OCI-LY3 (cell line): ENCODE data around the gene KLHL6.

Experiments
- H2AFZ ChIP-seq: fragments of 200-600, 300-600 bp; shearing (Covaris generic); 2 replicates; pipeline ENCODE4 v1.6.0; 2014; ENCODE audit warnings: antibody characterized with exemption, low read depth, low read length
- H3K27ac ChIP-seq: fragments of 200-600, 300-600 bp; sonication (generic); 2 replicates; pipeline ENCODE4 v1.5.1; 2014; ENCODE audit warnings: mild to moderate bottlenecking, low read length, moderate library complexity, mixed read lengths
- H3K27me3 ChIP-seq: fragments of 200-600, 300-600 bp; sonication (generic); 2 replicates; pipeline ENCODE4 v1.6.1; 2014; ENCODE audit warnings: low read depth, low read length, mixed read lengths
- H3K36me3 ChIP-seq: fragments of 200-600, 300-600 bp; sonication (generic); replicated peaks from 2 replicates; pipeline ENCODE3; 2014; ENCODE audit warnings: low read depth, low read length, mixed read lengths
- H3K4me1 ChIP-seq: fragments of 300-600, 200-600 bp; sonication (generic); 2 replicates; pipeline ENCODE4 v1.6.1; 2014; ENCODE audit warnings: low read length, mixed read lengths
- H3K4me2 ChIP-seq: fragments of 200-600, 300-600 bp; sonication (generic); 2 replicates; pipeline ENCODE4 v1.6.1; 2014; ENCODE audit warnings: low read length, mixed read lengths
- H3K4me3 ChIP-seq: fragments of 300-600, 200-600 bp; sonication (generic); 2 replicates; pipeline ENCODE4 v1.5.1; 2014; ENCODE audit warnings: antibody characterized with exemption, mild to moderate bottlenecking, low read length, moderate library complexity
- H3K79me2 ChIP-seq: fragments of 300-600, 200-600 bp; shearing (Covaris generic); 2 replicates; pipeline ENCODE4 v1.6.1; 2014; ENCODE audit warnings: mild to moderate bottlenecking, low read length, mixed read lengths
- H3K9ac ChIP-seq: fragments of 300-600, 200-600 bp; shearing (Covaris generic); 2 replicates; pipeline ENCODE4 v1.6.0; 2014; ENCODE audit warnings: mild to moderate bottlenecking, low read length, moderate library complexity
- H3K9me3 ChIP-seq: fragments of 200-600, 300-600 bp; shearing (Covaris generic); 2 replicates; pipeline ENCODE4 v1.6.1; 2014; ENCODE audit warnings: low read length, mixed read lengths; ENCODE audit not compliant: insufficient read depth
- H4K20me1 ChIP-seq: fragments of 200-600, 300-600 bp; sonication (generic); 2 replicates; pipeline ENCODE4 v1.6.1; 2016; ENCODE audit warnings: low read length, mixed read lengths; ENCODE audit not compliant: insufficient read depth
- EZH2phosphoT487 ChIP-seq: fragments of 200-600 bp; shearing (Covaris generic); IDR thresholded peaks from 2 replicates; pipeline ENCODE4 v1.6.1; 2018; ENCODE audit warnings: antibody characterized with exemption, mixed run types, low read depth
- TF ChIP-seq, protein P1 (sequence below): fragments of 200-600, 300-600 bp; sonication (generic); IDR thresholded peaks from 2 replicates; pipeline ENCODE4 v1.5.1; 2014; ENCODE audit warnings: antibody characterized with exemption, low read length, low read depth

KLHL6 gene

DNA sequence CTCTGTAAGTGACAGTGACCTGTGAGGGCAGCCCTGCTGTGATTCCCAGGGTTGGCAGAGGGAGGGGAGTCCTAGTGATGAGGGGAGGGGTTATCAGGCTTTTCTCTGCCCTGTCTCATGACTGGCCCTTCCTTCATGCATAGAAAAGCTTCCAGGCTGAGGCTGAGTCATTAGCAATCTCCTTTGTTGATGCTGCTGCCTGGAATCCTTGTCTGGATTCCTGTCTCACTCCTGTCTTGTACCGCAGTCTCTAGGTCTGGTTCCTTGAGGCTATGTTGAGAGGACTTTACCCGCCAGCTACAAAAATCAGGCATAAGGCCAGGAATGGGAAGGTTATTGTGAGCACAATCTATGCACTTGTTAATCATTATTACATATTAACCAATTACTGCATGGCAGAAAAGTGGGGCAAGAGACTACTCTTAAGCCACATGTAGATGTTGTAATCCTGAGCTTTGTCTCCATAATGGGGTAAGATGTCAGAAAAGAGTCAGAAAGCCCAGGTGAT is 7.2 kb downstream of the KLHL6 start:
- no peak overlapping the region for H3K27ac ChIP-seq
- H3K9me3 ChIP-seq: peaks cover 7% of the 10 kb centered on the region; the same call in 1 of the 2 replicates
- no peak overlapping the region for H3K9ac ChIP-seq
- no peak overlapping the region for H2AFZ ChIP-seq
- TF ChIP-seq EZH2phosphoT487: no peak
- TF ChIP-seq, protein P1, sequence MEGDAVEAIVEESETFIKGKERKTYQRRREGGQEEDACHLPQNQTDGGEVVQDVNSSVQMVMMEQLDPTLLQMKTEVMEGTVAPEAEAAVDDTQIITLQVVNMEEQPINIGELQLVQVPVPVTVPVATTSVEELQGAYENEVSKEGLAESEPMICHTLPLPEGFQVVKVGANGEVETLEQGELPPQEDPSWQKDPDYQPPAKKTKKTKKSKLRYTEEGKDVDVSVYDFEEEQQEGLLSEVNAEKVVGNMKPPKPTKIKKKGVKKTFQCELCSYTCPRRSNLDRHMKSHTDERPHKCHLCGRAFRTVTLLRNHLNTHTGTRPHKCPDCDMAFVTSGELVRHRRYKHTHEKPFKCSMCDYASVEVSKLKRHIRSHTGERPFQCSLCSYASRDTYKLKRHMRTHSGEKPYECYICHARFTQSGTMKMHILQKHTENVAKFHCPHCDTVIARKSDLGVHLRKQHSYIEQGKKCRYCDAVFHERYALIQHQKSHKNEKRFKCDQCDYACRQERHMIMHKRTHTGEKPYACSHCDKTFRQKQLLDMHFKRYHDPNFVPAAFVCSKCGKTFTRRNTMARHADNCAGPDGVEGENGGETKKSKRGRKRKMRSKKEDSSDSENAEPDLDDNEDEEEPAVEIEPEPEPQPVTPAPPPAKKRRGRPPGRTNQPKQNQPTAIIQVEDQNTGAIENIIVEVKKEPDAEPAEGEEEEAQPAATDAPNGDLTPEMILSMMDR: no peak
- no peaks in the 10 kb centered on the region for H3K27me3 ChIP-seq
- H3K79me2 ChIP-seq: peaks cover 98% of the 10 kb centered on the region
- H4K20me1 ChIP-seq: peaks cover 77% of the 10 kb centered on the region
- H3K4me2 ChIP-seq: no peak overlapping the region
- H3K36me3 ChIP-seq: peaks cover 56% of the 10 kb centered on the region
- peaks cover 59% of the 10 kb centered on the region for H3K4me1 ChIP-seq
- H3K4me3 ChIP-seq: no peak overlapping the region

- H3K79me2 ChIP-seq: peaks cover 99% of the 10 kb centered on the region
- no peak overlapping the region for H2AFZ ChIP-seq
These were observed 8.9 kb downstream of the KLHL6 start for GRCh38 chr3:183546625-183547024.

DNA sequence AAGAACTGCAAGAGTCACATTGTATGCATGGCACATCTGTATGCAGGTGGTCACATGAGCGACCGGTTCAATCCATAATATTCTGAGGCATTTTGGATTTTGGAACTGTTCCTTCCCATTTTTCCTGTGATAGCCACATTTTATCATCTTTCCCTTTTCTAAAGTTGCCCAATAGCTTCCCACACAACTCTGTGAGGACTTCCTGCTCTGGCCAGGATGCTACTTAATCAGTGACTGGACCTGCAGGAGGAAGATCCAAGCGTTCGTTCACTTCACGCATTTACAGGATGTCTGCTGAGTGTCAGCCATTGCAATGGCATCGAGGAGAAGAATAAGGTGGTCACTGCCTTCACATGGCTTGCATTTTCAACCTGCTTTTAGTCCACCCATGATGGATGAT is 9.8 kb downstream of the KLHL6 start:
- Histone ChIP-seq H3K27me3 (no peaks in the 10 kb centered on the region), H4K20me1 (peaks cover 97% of the 10 kb centered on the region), H3K4me2 (peak overlapping the region; percentile 48; the same call in 1 of the 2 replicates), H3K27ac (no peak overlapping the region), H3K4me3 (no peak overlapping the region), H3K79me2 (peaks cover 99% of the 10 kb centered on the region), H2AFZ (no peak overlapping the region), H3K9me3 (no peaks in the 10 kb centered on the region), H3K4me1 (peaks cover 59% of the 10 kb centered on the region), H3K9ac (no peak overlapping the region), H3K36me3 (peaks cover 57% of the 10 kb centered on the region)
- TF ChIP-seq, protein P1: no peak
- TF ChIP-seq EZH2phosphoT487: no peak

More at GRCh38 chr3:183546625-183547024, 8.9 kb downstream of the KLHL6 start:
- H3K9me3 ChIP-seq: no peaks in the 10 kb centered on the region
- no peak overlapping the region for H3K4me2 ChIP-seq
- no peak for TF ChIP-seq EZH2phosphoT487
- TF ChIP-seq, protein P1: no peak
- H3K9ac ChIP-seq: no peak overlapping the region
- no peak overlapping the region for H3K4me3 ChIP-seq
- H4K20me1 ChIP-seq: peaks cover 94% of the 10 kb centered on the region
- H3K27me3 ChIP-seq: no peaks in the 10 kb centered on the region
- peaks cover 58% of the 10 kb centered on the region for H3K4me1 ChIP-seq
- no peak overlapping the region for H3K27ac ChIP-seq
- peaks cover 58% of the 10 kb centered on the region for H3K36me3 ChIP-seq

- Histone ChIP-seq H4K20me1 (peaks cover 98% of the 10 kb centered on the region), H3K9me3 (no peaks in the 10 kb centered on the region), H3K9ac (no peak overlapping the region), H3K27me3 (no peaks in the 10 kb centered on the region), H3K4me3 (no peak overlapping the region), H2AFZ (no peak overlapping the region), H3K4me2 (peak overlapping the region; percentile 91), H3K36me3 (peaks cover 49% of the 10 kb centered on the region), H3K79me2 (peaks cover 99% of the 10 kb centered on the region), H3K4me1 (peaks cover 79% of the 10 kb centered on the region), H3K27ac (no peak overlapping the region)
- TF ChIP-seq, protein P1: no peak
- no peak for TF ChIP-seq EZH2phosphoT487
These were observed 13.2 kb downstream of the KLHL6 start for GRCh38 chr3:183542355-183542754.
